Measurements from ENCODE around the gene ARHGAP33. TPM values are rescaled to one million over a fixed set of nuclear protein-coding genes. Genes with fewer than 3 reads are reported as not detected.
A peak's percentile ranks its signal among the peaks of the same experiment; 100 is the strongest.

The ARHGAP33 gene
- polyA plus RNA-seq, 1 of the 3 experiments (the other 2 are of a cell fraction), result 7.8 TPM

DNA sequence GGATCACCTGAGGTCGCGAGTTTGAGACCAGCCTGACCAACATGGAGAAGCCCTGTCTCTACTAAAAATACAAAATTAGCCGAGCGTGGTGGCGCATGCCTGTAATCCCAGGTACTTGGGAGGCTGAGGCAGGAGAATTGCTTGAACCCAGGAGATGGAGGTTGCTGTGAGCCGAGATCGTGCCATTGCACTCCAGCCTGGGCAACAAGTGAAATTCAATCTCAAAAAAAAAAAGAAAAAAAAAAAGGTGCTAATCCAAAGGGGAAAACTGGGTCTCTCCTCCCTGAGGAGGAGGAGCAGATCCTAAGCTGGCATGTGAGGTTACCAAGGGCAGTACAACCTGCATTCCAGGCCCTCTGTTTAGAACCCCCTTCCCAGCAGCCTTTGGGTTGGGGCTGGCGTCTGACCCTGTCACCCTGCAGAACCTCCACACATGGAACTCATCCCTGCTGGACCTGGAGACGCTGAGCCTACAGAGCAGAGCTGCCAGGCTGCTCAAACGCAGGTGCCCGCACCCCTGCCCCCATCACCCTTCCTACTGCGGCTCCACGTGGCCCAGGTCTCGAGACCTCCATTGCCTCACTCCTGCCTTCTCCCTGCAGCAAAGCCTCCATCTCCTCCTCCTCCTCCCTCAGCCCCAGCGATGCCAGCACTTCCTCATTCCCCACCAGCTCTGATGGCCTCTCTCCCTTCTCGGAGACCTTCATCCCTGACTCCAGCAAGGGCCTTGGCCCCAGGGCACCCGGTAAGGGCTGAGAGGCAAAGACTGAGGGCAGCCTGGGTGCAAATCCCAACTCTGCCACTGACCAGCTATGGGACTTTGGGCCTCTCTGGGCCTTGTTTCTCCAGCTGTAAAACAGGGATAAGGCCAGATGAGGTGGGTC lies 10.7 kb upstream of the ARHGAP33 start:
- H3K36me3 ChIP-seq (replicated peaks in 1 of 2; ENCODE audit: control insufficient read depth in 1 of 2, insufficient read depth in 2 of 2, low read length in 1 of 2), result peaks cover 9 to 28% of the 10 kb centered on the region in 2 experiments
- ChIA-PET CTCF (interaction anchor here (1.1 kb wide), 1 partner anchor 11 kb away, joined by 3 read pairs; no protein-coding TSS in a partner anchor), POLR2A (interaction anchor here (1.0 to 1.5 kb wide), 3 partner anchors 8 to 24 kb away, joined by 3 read pairs; partner anchors contain the start of genes PSENEN and U2AF1L4)
- H3K9me3 ChIP-seq, result no peaks in the 10 kb centered on the region
- H3K4me2 ChIP-seq, result no peak overlapping the region
- H4K20me1 ChIP-seq (ENCODE audit: insufficient read depth), result no peaks in the 10 kb centered on the region
- H3K79me2 ChIP-seq (ENCODE audit: insufficient read depth), result peaks cover 13% of the 10 kb centered on the region
- H3K27me3 ChIP-seq (ENCODE audit: insufficient read depth), result no peaks in the 10 kb centered on the region
- no peak overlapping the region for H3K4me3 ChIP-seq (ENCODE audit: low read depth in 2 of 2, low read length in 1 of 2)
- no peak overlapping the region for H2AFZ ChIP-seq (ENCODE audit: low read depth)
- peaks cover 0 to 2% of the 10 kb centered on the region in 2 experiments; a peak in 1 of 4 replicates for H3K4me1 ChIP-seq (ENCODE audit: control insufficient read depth in 1 of 2, insufficient read depth in 2 of 2, low read depth in 1 of 2, low read length in 1 of 2)
- 94% methylated on average over 17 of the region's 17 CpGs for WGBS (ENCODE audit: low lambda C conversion rate)
- H3F3A ChIP-seq (replicated peaks; ENCODE audit: insufficient read depth), result no peaks in the 10 kb centered on the region
- no peak overlapping the region for H3K9ac ChIP-seq
- no peak overlapping the region for H3K27ac ChIP-seq (ENCODE audit: low read depth in 2 of 2, low read length in 1 of 2)
- no peak for DNase-seq
- TF ChIP-seq, protein P1, sequence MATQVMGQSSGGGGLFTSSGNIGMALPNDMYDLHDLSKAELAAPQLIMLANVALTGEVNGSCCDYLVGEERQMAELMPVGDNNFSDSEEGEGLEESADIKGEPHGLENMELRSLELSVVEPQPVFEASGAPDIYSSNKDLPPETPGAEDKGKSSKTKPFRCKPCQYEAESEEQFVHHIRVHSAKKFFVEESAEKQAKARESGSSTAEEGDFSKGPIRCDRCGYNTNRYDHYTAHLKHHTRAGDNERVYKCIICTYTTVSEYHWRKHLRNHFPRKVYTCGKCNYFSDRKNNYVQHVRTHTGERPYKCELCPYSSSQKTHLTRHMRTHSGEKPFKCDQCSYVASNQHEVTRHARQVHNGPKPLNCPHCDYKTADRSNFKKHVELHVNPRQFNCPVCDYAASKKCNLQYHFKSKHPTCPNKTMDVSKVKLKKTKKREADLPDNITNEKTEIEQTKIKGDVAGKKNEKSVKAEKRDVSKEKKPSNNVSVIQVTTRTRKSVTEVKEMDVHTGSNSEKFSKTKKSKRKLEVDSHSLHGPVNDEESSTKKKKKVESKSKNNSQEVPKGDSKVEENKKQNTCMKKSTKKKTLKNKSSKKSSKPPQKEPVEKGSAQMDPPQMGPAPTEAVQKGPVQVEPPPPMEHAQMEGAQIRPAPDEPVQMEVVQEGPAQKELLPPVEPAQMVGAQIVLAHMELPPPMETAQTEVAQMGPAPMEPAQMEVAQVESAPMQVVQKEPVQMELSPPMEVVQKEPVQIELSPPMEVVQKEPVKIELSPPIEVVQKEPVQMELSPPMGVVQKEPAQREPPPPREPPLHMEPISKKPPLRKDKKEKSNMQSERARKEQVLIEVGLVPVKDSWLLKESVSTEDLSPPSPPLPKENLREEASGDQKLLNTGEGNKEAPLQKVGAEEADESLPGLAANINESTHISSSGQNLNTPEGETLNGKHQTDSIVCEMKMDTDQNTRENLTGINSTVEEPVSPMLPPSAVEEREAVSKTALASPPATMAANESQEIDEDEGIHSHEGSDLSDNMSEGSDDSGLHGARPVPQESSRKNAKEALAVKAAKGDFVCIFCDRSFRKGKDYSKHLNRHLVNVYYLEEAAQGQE (IDR thresholded peaks at IDR 0.05; ENCODE audit: low read depth, low read length), result no peak
- TF ChIP-seq IRF3 (IDR thresholded peaks at IDR 0.05; ENCODE audit: low read depth, low read length), result no peak
- TF ChIP-seq FOXM1 (IDR thresholded peaks at IDR 0.05; ENCODE audit: low read depth), result no peak
- TF ChIP-seq RAD21 (IDR thresholded peaks at IDR 0.05; ENCODE audit: low read length), result no peak
- no peak for TF ChIP-seq TAF1 (IDR thresholded peaks at IDR 0.05; ENCODE audit: borderline replicate concordance, low read depth, low read length)
- TF ChIP-seq FOSL2 (IDR thresholded peaks at IDR 0.05; ENCODE audit: borderline replicate concordance, low read depth), result no peak
- no peak for TF ChIP-seq GABPA (IDR thresholded peaks at IDR 0.05; ENCODE audit: low read depth)
- H3K9me2 ChIP-seq, result no peaks in the 10 kb centered on the region

DNA sequence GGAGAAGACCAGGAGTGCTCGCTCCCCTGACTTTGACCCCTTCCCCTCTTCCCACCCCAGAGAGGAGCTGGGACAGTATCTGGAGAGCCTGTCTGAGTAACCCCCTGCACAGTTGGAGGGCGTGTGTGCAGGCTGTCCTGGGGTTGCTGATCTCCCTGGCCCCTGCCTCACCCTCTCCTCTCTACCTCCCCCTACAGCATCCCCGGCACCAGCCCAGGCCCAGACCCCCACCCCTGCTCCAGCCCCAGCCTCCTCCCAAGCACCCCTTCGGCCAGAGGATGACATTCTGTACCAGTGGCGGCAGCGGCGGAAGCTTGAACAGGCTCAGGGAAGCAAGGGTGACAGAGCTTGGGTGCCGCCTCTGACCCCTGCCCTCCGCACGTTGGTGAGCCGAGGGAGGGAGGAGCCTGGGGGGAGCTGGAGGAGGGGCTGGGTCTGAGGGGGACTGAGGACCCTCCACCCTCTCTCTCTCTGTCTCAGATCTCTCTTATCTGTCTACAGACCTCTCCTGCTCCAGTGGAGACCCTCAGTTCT lies 8.7 kb upstream of the ARHGAP33 start:
- Histone ChIP-seq H3K27ac (ENCODE audit: low read depth in 2 of 2, low read length in 1 of 2) (no peak overlapping the region), H3K9me2 (no peaks in the 10 kb centered on the region), H2AFZ (ENCODE audit: low read depth) (no peak overlapping the region), H3F3A (replicated peaks; ENCODE audit: insufficient read depth) (no peaks in the 10 kb centered on the region), H3K79me2 (ENCODE audit: insufficient read depth) (no peaks in the 10 kb centered on the region), H3K36me3 (replicated peaks in 1 of 2; ENCODE audit: control insufficient read depth in 1 of 2, insufficient read depth in 2 of 2, low read length in 1 of 2) (peaks cover 9 to 12% of the 10 kb centered on the region in 2 experiments), H3K4me3 (ENCODE audit: low read depth in 2 of 2, low read length in 1 of 2) (no peak overlapping the region), H3K27me3 (ENCODE audit: insufficient read depth) (no peaks in the 10 kb centered on the region), H3K9ac (no peak overlapping the region), H3K4me1 (ENCODE audit: control insufficient read depth in 1 of 2, insufficient read depth in 2 of 2, low read depth in 1 of 2, low read length in 1 of 2) (no peaks in the 10 kb centered on the region), H3K9me3 (no peaks in the 10 kb centered on the region), H3K4me2 (no peak overlapping the region), H4K20me1 (ENCODE audit: insufficient read depth) (no peaks in the 10 kb centered on the region)
- 93% methylated on average over 11 of the region's 11 CpGs for WGBS (ENCODE audit: low lambda C conversion rate)
- CTCF ChIA-PET, result interaction anchor here (1.2 kb wide), 1 partner anchor 89 kb away, joined by 3 read pairs; no protein-coding TSS in a partner anchor
- POLR2A ChIA-PET, result interaction anchor here (0.8 kb wide), 1 partner anchor 9 kb away, joined by 3 read pairs; the partner anchor contains the start of gene HSPB6
- no peak for DNase-seq
- TF ChIP-seq TAF1 (IDR thresholded peaks at IDR 0.05; ENCODE audit: borderline replicate concordance, low read depth, low read length) (no peak), POLR2AphosphoS5 (IDR thresholded peaks at IDR 0.05; ENCODE audit: low read depth, low read length) (0 out of 2 replicates have a peak, but pooled peaks have one; percentile 4)
